ENCODE data around the gene SF3B2. TPM values are rescaled to one million over a fixed set of nuclear protein-coding genes. Genes with fewer than 3 reads are reported as not detected.
"Not testable (repeated sequence)": the region's sequence is repeated elsewhere in the genome, so short reads cannot be mapped to it uniquely, and the experiment has no call there.

Gene SF3B2
- total RNA-seq, 2 donors from 2014 or later, result 142 TPM

DNA sequence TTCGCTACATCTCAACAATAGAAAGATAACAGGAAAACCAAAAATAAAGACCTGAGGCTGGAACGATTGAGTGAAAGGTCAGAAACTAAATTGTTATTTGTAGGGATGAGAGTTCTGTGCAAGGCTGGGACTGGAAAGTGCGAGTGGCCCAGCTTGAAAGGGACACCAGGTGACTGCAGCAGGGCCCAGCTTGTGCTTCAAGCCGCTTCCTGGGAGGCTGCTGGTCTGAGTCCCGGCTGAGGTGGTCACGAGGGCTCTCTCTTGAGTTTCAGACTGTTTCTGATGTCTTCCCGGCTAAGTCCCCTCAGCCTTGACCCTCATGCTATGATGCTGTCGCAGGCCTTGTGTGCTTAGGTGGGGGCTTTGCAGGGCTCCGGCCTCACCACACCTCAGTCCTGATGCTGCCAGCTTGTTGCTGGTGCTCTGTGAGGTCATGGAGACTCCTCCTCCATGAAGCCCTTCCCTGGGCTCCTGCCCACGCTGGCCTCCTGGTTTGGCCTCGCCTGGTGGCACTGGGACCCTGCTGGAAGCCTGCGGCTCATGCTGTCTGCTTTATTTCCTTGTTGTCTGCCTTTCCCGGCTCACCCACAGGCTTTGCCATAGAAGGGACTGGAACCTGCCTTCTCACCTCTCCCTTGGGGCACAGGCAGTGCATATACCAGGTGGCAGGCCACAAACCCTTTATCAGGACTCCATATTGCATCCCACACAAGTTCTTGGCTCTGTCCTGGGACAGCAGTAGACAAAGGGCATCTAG is 45.9 kb upstream of the SF3B2 start:
- DNase-seq (ENCODE audit: low spot score) (no peak), ATAC-seq (ENCODE audit: insufficient number of reproducible peaks, low FRiP score, low read depth) (no peak)
- H3K4me3 ChIP-seq, result no peak overlapping the region
- peaks cover 6 to 17% of the 10 kb centered on the region in 2 donors for H3K4me1 ChIP-seq (ENCODE audit: control insufficient read depth in 1 of 2, low read depth in 2 of 2)
- no peaks in the 10 kb centered on the region for H3K36me3 ChIP-seq
- TF ChIP-seq, protein P1, sequence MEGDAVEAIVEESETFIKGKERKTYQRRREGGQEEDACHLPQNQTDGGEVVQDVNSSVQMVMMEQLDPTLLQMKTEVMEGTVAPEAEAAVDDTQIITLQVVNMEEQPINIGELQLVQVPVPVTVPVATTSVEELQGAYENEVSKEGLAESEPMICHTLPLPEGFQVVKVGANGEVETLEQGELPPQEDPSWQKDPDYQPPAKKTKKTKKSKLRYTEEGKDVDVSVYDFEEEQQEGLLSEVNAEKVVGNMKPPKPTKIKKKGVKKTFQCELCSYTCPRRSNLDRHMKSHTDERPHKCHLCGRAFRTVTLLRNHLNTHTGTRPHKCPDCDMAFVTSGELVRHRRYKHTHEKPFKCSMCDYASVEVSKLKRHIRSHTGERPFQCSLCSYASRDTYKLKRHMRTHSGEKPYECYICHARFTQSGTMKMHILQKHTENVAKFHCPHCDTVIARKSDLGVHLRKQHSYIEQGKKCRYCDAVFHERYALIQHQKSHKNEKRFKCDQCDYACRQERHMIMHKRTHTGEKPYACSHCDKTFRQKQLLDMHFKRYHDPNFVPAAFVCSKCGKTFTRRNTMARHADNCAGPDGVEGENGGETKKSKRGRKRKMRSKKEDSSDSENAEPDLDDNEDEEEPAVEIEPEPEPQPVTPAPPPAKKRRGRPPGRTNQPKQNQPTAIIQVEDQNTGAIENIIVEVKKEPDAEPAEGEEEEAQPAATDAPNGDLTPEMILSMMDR (IDR thresholded peaks at IDR 0.05), result no peak
- H3K9me3 ChIP-seq, result no peaks in the 10 kb centered on the region
- no peaks in the 10 kb centered on the region for H3K27me3 ChIP-seq (replicated peaks; ENCODE audit: insufficient read depth)
- peak overlapping the region in 1 of 2 donors; percentile 26 for H3K27ac ChIP-seq

DNA sequence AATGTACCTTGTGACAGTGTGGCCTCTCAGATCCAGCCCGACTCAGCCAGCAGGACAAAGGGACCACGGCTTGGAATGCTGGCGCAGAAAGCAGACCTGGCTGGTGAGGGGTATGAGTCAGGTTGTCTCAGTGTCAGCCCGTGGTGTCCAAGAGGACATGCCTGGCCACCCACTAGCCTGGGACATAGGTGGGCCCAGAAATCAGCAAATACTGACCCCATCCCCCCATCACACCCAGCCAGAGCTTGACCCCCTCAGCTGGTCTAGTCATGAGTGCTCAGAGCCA is 45.3 kb upstream of the SF3B2 start:
- H3K36me3 ChIP-seq, result no peaks in the 10 kb centered on the region
- no peaks in the 10 kb centered on the region for H3K27me3 ChIP-seq (replicated peaks; ENCODE audit: insufficient read depth)
- TF ChIP-seq, protein P1 (IDR thresholded peaks at IDR 0.05), result no peak
- H3K9me3 ChIP-seq, result no peaks in the 10 kb centered on the region
- no peak overlapping the region for H3K4me3 ChIP-seq
- DNase-seq (ENCODE audit: low spot score) (no peak), ATAC-seq (ENCODE audit: insufficient number of reproducible peaks, low FRiP score, low read depth) (no peak)
- peaks cover 11 to 21% of the 10 kb centered on the region in 2 donors for H3K4me1 ChIP-seq (ENCODE audit: control insufficient read depth in 1 of 2, low read depth in 2 of 2)
- H3K27ac ChIP-seq, result peak overlapping the region; percentile 8 to 26

DNA sequence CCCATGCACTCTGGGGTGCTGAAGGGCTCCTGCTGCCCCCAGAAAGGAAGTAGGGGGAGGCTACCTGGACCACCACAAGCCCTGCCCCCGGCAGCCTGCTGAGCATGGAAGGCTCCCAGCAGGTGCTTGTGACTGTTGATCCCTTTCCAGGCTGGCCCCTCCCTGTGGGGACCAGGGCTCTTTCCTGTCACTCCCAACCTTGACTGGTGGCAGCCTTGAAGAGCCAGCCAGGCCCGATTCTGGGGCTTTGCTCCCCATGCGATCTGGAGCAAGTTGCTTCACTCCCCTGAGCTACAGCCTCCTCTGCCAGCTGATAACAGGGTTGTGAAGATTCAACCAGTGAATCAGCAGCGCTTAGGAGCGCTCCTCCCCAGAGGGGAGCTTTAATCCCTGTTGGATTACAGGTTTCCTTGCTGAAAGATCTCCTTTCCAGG is 44.9 kb upstream of the SF3B2 start:
- no peak overlapping the region for H3K4me3 ChIP-seq
- peaks cover 12 to 25% of the 10 kb centered on the region in 2 donors for H3K4me1 ChIP-seq (ENCODE audit: control insufficient read depth in 1 of 2, low read depth in 2 of 2)
- TF ChIP-seq, protein P1 (IDR thresholded peaks at IDR 0.05), result no peak
- DNase-seq (ENCODE audit: low spot score) (no peak), ATAC-seq (ENCODE audit: insufficient number of reproducible peaks, low FRiP score, low read depth) (no peak)
- H3K9me3 ChIP-seq, result no peaks in the 10 kb centered on the region
- no peaks in the 10 kb centered on the region for H3K27me3 ChIP-seq (replicated peaks; ENCODE audit: insufficient read depth)
- no peaks in the 10 kb centered on the region for H3K36me3 ChIP-seq
- H3K27ac ChIP-seq, result peak overlapping the region; percentile 8 to 26

DNA sequence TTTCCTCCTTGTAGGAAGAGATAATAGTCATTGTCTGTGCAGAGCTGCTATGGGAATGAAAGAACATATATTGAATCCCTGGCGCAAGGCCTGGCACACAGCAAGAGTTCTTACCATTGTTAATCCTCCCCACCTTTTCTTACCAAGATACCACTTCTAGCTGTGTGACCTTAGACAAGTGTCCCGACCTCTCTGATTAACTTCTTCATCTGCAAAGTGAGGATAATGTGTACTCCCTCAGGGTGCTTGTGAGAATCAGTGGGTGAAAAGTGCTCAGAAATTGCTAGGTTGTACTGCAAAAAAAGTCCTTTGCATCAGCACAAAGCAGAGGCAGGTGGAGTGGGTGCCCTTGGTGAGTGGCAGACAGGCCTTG is 44.1 kb upstream of the SF3B2 start:
- ATAC-seq (ENCODE audit: insufficient number of reproducible peaks, low FRiP score, low read depth), result no peak
- no peak for DNase-seq (ENCODE audit: low spot score)
- no peaks in the 10 kb centered on the region for H3K36me3 ChIP-seq
- H3K4me1 ChIP-seq (ENCODE audit: control insufficient read depth in 1 of 2, low read depth in 2 of 2), result peaks cover 14 to 31% of the 10 kb centered on the region in 2 donors
- TF ChIP-seq, protein P1 (IDR thresholded peaks at IDR 0.05), result no peak
- no peaks in the 10 kb centered on the region for H3K27me3 ChIP-seq (replicated peaks; ENCODE audit: insufficient read depth)
- no peak overlapping the region for H3K4me3 ChIP-seq
- H3K27ac ChIP-seq, result peak overlapping the region in 1 of 2 donors; percentile 45
- no peaks in the 10 kb centered on the region for H3K9me3 ChIP-seq

DNA sequence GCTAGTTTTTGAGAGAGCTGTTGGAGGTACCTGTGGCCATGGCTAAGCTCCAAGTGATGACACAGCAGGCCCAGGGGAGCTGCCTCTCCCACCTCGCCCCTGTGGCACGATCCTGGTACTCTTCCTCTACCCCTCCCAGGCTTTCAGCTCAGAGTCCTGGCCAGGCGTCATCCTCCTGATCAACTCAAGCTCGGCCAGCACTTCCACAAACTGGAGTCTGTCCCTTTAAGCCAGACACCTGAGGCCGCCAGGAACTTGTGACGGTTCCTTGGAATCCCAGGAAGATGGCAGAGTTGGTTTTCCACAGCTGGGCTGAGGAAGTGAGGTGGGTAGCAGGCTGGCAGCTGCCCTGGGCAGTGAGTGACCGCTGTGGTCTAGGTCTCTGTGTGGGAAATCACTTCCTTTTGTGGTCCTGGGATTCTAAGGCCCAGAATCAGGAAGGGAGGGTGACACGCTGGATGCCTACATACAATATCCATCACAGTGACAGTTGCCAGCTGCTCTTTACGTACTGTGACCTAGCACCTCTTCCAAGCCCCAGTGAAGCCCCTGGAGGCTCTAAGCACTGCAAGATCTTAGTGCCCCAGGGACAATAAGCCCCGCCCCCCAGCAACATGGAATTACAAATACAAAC is 43.6 kb upstream of the SF3B2 start:
- no peak for ATAC-seq (ENCODE audit: insufficient number of reproducible peaks, low FRiP score, low read depth)
- H3K27me3 ChIP-seq (replicated peaks; ENCODE audit: insufficient read depth), result no peaks in the 10 kb centered on the region
- no peaks in the 10 kb centered on the region for H3K9me3 ChIP-seq
- DNase-seq (ENCODE audit: low spot score), result no peak
- H3K4me1 ChIP-seq (ENCODE audit: control insufficient read depth in 1 of 2, low read depth in 2 of 2), result peaks cover 12 to 31% of the 10 kb centered on the region in 2 donors
- no peaks in the 10 kb centered on the region for H3K36me3 ChIP-seq
- TF ChIP-seq, protein P1 (IDR thresholded peaks at IDR 0.05), result no peak
- H3K4me3 ChIP-seq, result no peak overlapping the region
- H3K27ac ChIP-seq, result peak overlapping the region; percentile 4 to 45

DNA sequence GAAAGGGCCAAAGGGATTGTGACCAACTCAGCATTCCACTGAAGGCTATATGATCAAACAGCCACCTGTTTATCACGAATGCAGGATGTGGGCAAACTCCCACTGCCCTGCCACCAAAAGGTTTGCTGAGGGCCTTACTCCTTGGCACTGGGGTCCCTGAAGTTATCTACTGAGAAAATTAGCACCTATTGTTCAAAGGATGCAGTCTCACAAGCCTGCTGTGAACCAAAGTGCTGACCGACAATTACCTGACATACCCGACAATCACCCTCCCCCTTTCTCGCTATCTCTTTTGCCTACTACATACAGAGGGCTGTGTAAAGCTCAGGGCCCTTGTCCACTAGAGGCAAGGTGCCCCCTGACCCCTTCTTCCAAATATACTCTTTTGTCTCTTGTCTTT is 42.1 kb upstream of the SF3B2 start:
- not testable (repeated sequence) for DNase-seq (ENCODE audit: low spot score); H3K9me3 ChIP-seq; ATAC-seq (ENCODE audit: insufficient number of reproducible peaks, low FRiP score, low read depth); H3K4me3 ChIP-seq; H3K36me3 ChIP-seq; H3K27me3 ChIP-seq (replicated peaks; ENCODE audit: insufficient read depth)
- Histone ChIP-seq H3K27ac (peak overlapping the region in 1 of 2 donors; percentile 87), H3K4me1 (ENCODE audit: control insufficient read depth in 1 of 2, low read depth in 2 of 2) (peaks cover 17 to 43% of the 10 kb centered on the region in 2 donors)
